ENCODE results near the gene NME7.

- TF ChIP-seq, protein P1, sequence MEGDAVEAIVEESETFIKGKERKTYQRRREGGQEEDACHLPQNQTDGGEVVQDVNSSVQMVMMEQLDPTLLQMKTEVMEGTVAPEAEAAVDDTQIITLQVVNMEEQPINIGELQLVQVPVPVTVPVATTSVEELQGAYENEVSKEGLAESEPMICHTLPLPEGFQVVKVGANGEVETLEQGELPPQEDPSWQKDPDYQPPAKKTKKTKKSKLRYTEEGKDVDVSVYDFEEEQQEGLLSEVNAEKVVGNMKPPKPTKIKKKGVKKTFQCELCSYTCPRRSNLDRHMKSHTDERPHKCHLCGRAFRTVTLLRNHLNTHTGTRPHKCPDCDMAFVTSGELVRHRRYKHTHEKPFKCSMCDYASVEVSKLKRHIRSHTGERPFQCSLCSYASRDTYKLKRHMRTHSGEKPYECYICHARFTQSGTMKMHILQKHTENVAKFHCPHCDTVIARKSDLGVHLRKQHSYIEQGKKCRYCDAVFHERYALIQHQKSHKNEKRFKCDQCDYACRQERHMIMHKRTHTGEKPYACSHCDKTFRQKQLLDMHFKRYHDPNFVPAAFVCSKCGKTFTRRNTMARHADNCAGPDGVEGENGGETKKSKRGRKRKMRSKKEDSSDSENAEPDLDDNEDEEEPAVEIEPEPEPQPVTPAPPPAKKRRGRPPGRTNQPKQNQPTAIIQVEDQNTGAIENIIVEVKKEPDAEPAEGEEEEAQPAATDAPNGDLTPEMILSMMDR (conservative IDR thresholded peaks at IDR 0.05; ENCODE audit: low read depth, low read length), result no peak
- no peak for TF ChIP-seq EZH2 (IDR thresholded peaks at IDR 0.05; ENCODE audit: borderline replicate concordance, low read depth, low read length, poor library complexity, severe bottlenecking)
Observed at GRCh38 chr1:169133228-169133576, 234.4 kb downstream of the NME7 start.

Data from A673 (cell line).